Smooth muscle cell (in vitro differentiated cells): ENCODE results near the gene CDH2. TPM values are rescaled to one million over a fixed set of nuclear protein-coding genes. Genes with fewer than 3 reads are reported as not detected.

Experiments used
- DNase-seq: peaks from one replicate; lab custom pipeline; 2025; ENCODE audit not compliant: unreplicated experiment; lab: John Stamatoyannopoulos, UW
- H2AFZ ChIP-seq: fragments of 200-600 bp; sonication (generic); 2 replicates; pipeline ENCODE4 v1.6.0; 2016; ENCODE audit warnings: antibody characterized with exemption, low read depth, mild to moderate bottlenecking
- H3F3A ChIP-seq: fragments of 200-600 bp; sonication (generic); 2 replicates; pipeline ENCODE4 v1.6.0; 2017; ENCODE audit warnings: antibody characterized with exemption, low read depth
- H3K27ac ChIP-seq: fragments of 200-600 bp; sonication (generic); 2 replicates; pipeline ENCODE4 v1.5.1; 2016; ENCODE audit warnings: low read depth, mild to moderate bottlenecking
- H3K27me3 ChIP-seq: fragments of 200-600 bp; sonication (generic); 2 replicates; pipeline ENCODE4 v1.6.1; 2016; ENCODE audit warnings: low read depth, mild to moderate bottlenecking
- H3K36me3 ChIP-seq: fragments of 200-600 bp; sonication (generic); 2 replicates; pipeline ENCODE4 v1.5.1; 2016; ENCODE audit warnings: low read depth
- H3K4me1 ChIP-seq: fragments of 200-600 bp; sonication (generic); 2 replicates; pipeline ENCODE4 v1.5.1; 2016; ENCODE audit warnings: low read depth
- H3K4me2 ChIP-seq: fragments of 200-600 bp; sonication (generic); 2 replicates; pipeline ENCODE4 v1.6.0; 2016; ENCODE audit warnings: mild to moderate bottlenecking
- H3K4me3 ChIP-seq: fragments of 200-600 bp; sonication (generic); 2 replicates; pipeline ENCODE4 v1.5.1; 2016; ENCODE audit warnings: mild to moderate bottlenecking
- H3K79me2 ChIP-seq: fragments of 200-600 bp; sonication (generic); 2 replicates; pipeline ENCODE4 v1.6.0; 2016; ENCODE audit warnings: low read depth, mild to moderate bottlenecking
- H3K9ac ChIP-seq: fragments of 200-600 bp; sonication (generic); 2 replicates; pipeline ENCODE4 v1.6.0; 2016; ENCODE audit warnings: low read depth
- H3K9me3 ChIP-seq: fragments of 200-600 bp; sonication (generic); replicated peaks from 2 replicates; pipeline ENCODE4 v1.5.1; 2016; ENCODE audit warnings: low read depth
- H4K20me1 ChIP-seq: fragments of 200-600 bp; sonication (generic); 2 replicates; pipeline ENCODE4 v1.6.0; 2016; ENCODE audit warnings: low read depth
- WGBS: methylation state at CpG from one replicate; pipeline ENCODE4 v1.1.7; 2016; ENCODE audit warnings: low lambda C conversion rate; 5-methylcytosine and 5-hydroxymethylcytosine counted together
- polyA plus RNA-seq: library from polyadenylated mRNA; unstranded; fragments of >200 nt; fragmentation: Nextera tagmentation; extraction: Ambion mirVana; gene quantifications from 2 replicates; pipeline ENCODE4 v1.2.1, GENCODE V29; 2016
- total RNA-seq: library from RNA; depleted of rRNA; stranded (reverse); fragments of >200 nt; gene quantifications from 2 replicates; pipeline ENCODE4 v1.2.3, GENCODE V29; 2014
- TF ChIP-seq, protein P1 (sequence below): fragments of 200-600 bp; sonication (generic); IDR thresholded peaks from 2 replicates; pipeline ENCODE4 v1.5.1; 2017; ENCODE audit warnings: borderline replicate concordance, mild to moderate bottlenecking, antibody characterized with exemption; ENCODE audit not compliant: insufficient read depth, poor library complexity, severe bottlenecking

The CDH2 gene
- total and polyA plus RNA-seq, 2 experiments from 2014 or later: 132 to 251 TPM

GRCh38 chr18:28110924-28111323 is 66.0 kb downstream of the CDH2 start:
- Histone ChIP-seq H4K20me1 (no peaks in the 10 kb centered on the region), H3K79me2 (peaks cover 67% of the 10 kb centered on the region), H3K27me3 (no peaks in the 10 kb centered on the region), H3K4me2 (peak overlapping the region; percentile 80), H3K9ac (peak overlapping the region; percentile 88), H3K4me3 (no peak overlapping the region), H3K4me1 (peaks cover 90% of the 10 kb centered on the region), H3K9me3 (no peaks in the 10 kb centered on the region), H3K27ac (peak overlapping the region; percentile 99), H2AFZ (no peak overlapping the region), H3K36me3 (no peaks in the 10 kb centered on the region), H3F3A (peaks cover 37% of the 10 kb centered on the region)
- DNase-seq: no peak
- 52% methylated on average over 9 of the region's 9 CpGs for WGBS
- TF ChIP-seq, protein P1, sequence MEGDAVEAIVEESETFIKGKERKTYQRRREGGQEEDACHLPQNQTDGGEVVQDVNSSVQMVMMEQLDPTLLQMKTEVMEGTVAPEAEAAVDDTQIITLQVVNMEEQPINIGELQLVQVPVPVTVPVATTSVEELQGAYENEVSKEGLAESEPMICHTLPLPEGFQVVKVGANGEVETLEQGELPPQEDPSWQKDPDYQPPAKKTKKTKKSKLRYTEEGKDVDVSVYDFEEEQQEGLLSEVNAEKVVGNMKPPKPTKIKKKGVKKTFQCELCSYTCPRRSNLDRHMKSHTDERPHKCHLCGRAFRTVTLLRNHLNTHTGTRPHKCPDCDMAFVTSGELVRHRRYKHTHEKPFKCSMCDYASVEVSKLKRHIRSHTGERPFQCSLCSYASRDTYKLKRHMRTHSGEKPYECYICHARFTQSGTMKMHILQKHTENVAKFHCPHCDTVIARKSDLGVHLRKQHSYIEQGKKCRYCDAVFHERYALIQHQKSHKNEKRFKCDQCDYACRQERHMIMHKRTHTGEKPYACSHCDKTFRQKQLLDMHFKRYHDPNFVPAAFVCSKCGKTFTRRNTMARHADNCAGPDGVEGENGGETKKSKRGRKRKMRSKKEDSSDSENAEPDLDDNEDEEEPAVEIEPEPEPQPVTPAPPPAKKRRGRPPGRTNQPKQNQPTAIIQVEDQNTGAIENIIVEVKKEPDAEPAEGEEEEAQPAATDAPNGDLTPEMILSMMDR: no peak

GRCh38 chr18:28109781-28110560 is 67.0 kb downstream of the CDH2 start:
- TF ChIP-seq, protein P1: no peak
- no peak for DNase-seq
- Histone ChIP-seq H2AFZ (no peak overlapping the region), H3K27ac (peak overlapping the region; percentile 99), H3K4me1 (peaks cover 85% of the 10 kb centered on the region), H4K20me1 (no peaks in the 10 kb centered on the region), H3K4me3 (no peak overlapping the region), H3K9me3 (no peaks in the 10 kb centered on the region), H3K4me2 (peak overlapping the region; percentile 80), H3K36me3 (no peaks in the 10 kb centered on the region), H3F3A (peaks cover 32% of the 10 kb centered on the region), H3K9ac (no peak overlapping the region), H3K79me2 (peaks cover 74% of the 10 kb centered on the region), H3K27me3 (no peaks in the 10 kb centered on the region)
- 54% methylated on average over 5 of the region's 5 CpGs for WGBS

DNA sequence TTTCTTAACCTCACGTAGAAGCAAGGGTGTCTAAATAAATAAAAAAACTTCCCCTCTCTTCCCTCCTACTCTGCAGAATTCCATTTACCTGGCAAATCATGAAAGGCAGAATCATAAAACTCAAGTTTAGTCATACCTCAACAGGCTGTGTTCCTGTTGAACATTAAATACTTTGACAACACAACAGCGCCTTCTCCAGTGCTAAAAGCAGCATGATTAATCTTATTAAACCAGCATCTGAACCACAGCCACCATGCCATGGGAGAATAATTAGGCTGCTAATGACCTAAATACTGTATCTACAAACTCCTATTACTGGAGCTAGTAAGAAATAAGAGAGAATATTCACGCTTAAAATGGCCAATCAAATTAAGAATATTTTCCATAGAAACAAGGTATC is 68.1 kb downstream of the CDH2 start:
- H3K9ac ChIP-seq: no peak overlapping the region
- no peaks in the 10 kb centered on the region for H3K9me3 ChIP-seq
- peaks cover 24% of the 10 kb centered on the region for H3F3A ChIP-seq
- H3K27ac ChIP-seq: peak overlapping the region; percentile 99
- DNase-seq: no peak
- peak overlapping the region; percentile 80 for H3K4me2 ChIP-seq
- no peaks in the 10 kb centered on the region for H3K36me3 ChIP-seq
- H2AFZ ChIP-seq: no peak overlapping the region
- H4K20me1 ChIP-seq: no peaks in the 10 kb centered on the region
- H3K79me2 ChIP-seq: peaks cover 78% of the 10 kb centered on the region
- TF ChIP-seq, protein P1: peak; percentile 15
- no peaks in the 10 kb centered on the region for H3K27me3 ChIP-seq
- H3K4me3 ChIP-seq: no peak overlapping the region
- H3K4me1 ChIP-seq: peaks cover 73% of the 10 kb centered on the region
- WGBS: 75% methylated on average over 3 of the region's 3 CpGs

GRCh38 chr18:28108254-28108653 is 68.7 kb downstream of the CDH2 start:
- peaks cover 68% of the 10 kb centered on the region for H3K4me1 ChIP-seq
- no peak overlapping the region for H3K4me3 ChIP-seq
- peaks cover 19% of the 10 kb centered on the region for H3F3A ChIP-seq
- no peaks in the 10 kb centered on the region for H3K27me3 ChIP-seq
- no peak overlapping the region for H3K9ac ChIP-seq
- H3K9me3 ChIP-seq: no peaks in the 10 kb centered on the region
- 97% methylated on average over 1 of the region's 1 CpG for WGBS
- peaks cover 78% of the 10 kb centered on the region for H3K79me2 ChIP-seq
- TF ChIP-seq, protein P1: no peak
- H2AFZ ChIP-seq: peak overlapping the region; percentile 6
- no peaks in the 10 kb centered on the region for H3K36me3 ChIP-seq
- no peaks in the 10 kb centered on the region for H4K20me1 ChIP-seq
- no peak for DNase-seq
- peak overlapping the region; percentile 99 for H3K27ac ChIP-seq
- H3K4me2 ChIP-seq: peak overlapping the region; percentile 80
